Activated naive CD8-positive, alpha-beta T cell treated with anti-CD3 and anti-CD28 coated beads, Interleukin-2, amount 50 U/mL, for 24 hours (primary cell): Measurements from ENCODE around the gene AGPAT4.

Source experiments
- ATAC-seq: fragments of 150-1000 bp; cut with Tn5 transposase; one replicate; pipeline ENCODE4 v1.10.0; 2021
- DNase-seq: peaks from one replicate; pipeline ENCODE4 v3.0.0; 2021
- H3K27ac Mint-ChIP-seq: one replicate; pipeline ENCODE4 v1.8.0; 2021; ENCODE audit warnings: mild to moderate bottlenecking, mixed read lengths
- H3K27me3 Mint-ChIP-seq: one replicate; pipeline ENCODE4 v1.8.0; 2021; ENCODE audit warnings: mixed read lengths
- H3K36me3 Mint-ChIP-seq: one replicate; pipeline ENCODE4 v1.8.0; 2021; ENCODE audit warnings: low read depth, mixed read lengths
- H3K4me1 Mint-ChIP-seq: one replicate; pipeline ENCODE4 v1.8.0; 2021; ENCODE audit warnings: mixed read lengths
- H3K4me3 Mint-ChIP-seq: one replicate; pipeline ENCODE4 v1.8.0; 2021; ENCODE audit warnings: mild to moderate bottlenecking, moderate library complexity, mixed read lengths
- H3K9me3 Mint-ChIP-seq: one replicate; pipeline ENCODE4 v1.8.0; 2021; ENCODE audit warnings: mixed read lengths

Gene AGPAT4

DNA sequence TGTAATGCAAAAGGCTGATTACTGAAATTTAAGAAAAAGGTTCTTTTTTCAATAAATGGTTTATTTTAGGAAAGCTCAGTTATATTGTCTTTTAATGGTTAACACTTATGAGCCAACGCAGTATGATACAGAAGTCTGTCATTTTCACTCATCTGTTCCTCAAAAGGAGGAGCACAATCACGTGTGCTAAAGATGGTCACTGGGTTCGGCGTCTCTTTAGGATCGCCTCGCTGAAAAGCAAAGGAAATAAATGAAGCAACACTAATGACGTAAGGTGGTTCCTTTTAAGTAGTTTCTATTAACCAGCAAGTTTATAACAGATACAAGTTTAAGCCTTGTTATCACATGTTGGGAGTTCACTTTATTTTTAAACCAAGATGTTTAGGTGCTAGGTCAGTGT is 156.6 kb downstream of the AGPAT4 start:
- peaks cover 81% of the 10 kb centered on the region for H3K36me3 Mint-ChIP-seq
- no peak for DNase-seq
- ATAC-seq: no peak
- H3K4me3 Mint-ChIP-seq: no peak overlapping the region
- H3K27me3 Mint-ChIP-seq: no peaks in the 10 kb centered on the region
- H3K4me1 Mint-ChIP-seq: no peaks in the 10 kb centered on the region
- peaks cover 19% of the 10 kb centered on the region for H3K9me3 Mint-ChIP-seq
- H3K27ac Mint-ChIP-seq: no peak overlapping the region

DNA sequence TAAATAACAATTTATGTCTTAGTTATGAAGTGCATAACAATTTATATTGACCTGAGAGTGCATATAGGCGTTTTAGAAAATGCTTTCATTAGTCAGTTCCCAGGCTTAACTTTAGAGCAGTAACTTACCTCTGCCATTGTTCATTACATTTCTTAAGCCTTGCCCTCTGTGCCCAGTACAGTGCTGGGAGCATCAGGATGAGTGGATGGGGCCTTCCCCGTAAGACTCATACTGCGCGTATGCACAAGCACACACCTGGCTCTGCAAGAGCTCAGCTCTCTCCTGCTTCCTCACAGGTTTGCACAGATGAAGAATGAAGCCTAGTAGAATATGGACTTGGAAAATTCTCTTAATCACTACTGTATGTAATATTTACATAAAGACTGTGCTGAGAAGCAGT is 157.3 kb downstream of the AGPAT4 start:
- Mint-ChIP-seq H3K9me3 (peaks cover 12% of the 10 kb centered on the region), H3K36me3 (peaks cover 80% of the 10 kb centered on the region), H3K4me1 (peaks cover 2% of the 10 kb centered on the region), H3K4me3 (no peak overlapping the region), H3K27ac (no peak overlapping the region), H3K27me3 (no peaks in the 10 kb centered on the region)
- DNase-seq (no peak), ATAC-seq (no peak)

DNA sequence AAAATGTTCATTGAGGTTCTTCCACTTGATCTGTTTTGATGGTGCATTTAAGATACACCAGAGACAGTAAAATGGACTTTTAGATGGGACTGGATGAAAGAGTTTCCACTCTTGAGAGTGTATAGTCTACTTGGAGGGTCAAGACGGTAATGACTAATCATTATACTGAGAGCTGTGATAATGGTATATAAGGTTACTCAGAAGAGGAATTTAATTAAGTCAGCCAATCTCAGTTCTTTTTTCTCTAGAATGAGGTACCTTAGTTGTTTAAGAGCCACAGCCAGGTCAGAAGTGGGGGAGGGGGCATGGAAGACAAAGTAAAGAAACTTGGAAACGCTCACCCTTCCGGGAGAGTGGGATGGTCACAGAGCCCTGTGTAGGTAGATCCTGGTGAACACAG is 158.4 kb downstream of the AGPAT4 start:
- H3K27ac Mint-ChIP-seq: no peak overlapping the region
- H3K27me3 Mint-ChIP-seq: no peaks in the 10 kb centered on the region
- H3K36me3 Mint-ChIP-seq: peaks cover 75% of the 10 kb centered on the region
- ATAC-seq (no peak), DNase-seq (no peak)
- peaks cover 5% of the 10 kb centered on the region for H3K9me3 Mint-ChIP-seq
- H3K4me3 Mint-ChIP-seq: no peak overlapping the region
- peaks cover 10% of the 10 kb centered on the region for H3K4me1 Mint-ChIP-seq

DNA sequence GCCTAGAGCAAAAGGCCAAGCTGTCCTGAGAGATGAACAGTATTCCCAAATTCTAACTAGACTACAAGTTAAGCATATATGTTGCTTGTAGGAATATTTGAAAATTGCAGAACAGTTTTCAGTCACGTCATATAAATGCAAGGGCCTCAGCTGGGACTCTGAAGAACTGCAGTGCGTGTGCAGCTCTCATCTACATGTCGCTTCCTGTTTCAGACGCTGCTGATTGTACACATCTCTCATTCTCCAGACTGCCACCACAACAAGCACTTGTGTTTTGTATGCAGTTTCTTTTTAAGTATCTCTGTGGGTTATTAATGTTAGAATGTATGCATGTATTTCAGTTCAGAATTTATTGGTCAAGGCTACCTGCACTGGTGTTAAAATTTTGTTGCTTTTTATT is 162.6 kb downstream of the AGPAT4 start:
- H3K36me3 Mint-ChIP-seq: peaks cover 62% of the 10 kb centered on the region
- peak; percentile 59 for ATAC-seq

DNA sequence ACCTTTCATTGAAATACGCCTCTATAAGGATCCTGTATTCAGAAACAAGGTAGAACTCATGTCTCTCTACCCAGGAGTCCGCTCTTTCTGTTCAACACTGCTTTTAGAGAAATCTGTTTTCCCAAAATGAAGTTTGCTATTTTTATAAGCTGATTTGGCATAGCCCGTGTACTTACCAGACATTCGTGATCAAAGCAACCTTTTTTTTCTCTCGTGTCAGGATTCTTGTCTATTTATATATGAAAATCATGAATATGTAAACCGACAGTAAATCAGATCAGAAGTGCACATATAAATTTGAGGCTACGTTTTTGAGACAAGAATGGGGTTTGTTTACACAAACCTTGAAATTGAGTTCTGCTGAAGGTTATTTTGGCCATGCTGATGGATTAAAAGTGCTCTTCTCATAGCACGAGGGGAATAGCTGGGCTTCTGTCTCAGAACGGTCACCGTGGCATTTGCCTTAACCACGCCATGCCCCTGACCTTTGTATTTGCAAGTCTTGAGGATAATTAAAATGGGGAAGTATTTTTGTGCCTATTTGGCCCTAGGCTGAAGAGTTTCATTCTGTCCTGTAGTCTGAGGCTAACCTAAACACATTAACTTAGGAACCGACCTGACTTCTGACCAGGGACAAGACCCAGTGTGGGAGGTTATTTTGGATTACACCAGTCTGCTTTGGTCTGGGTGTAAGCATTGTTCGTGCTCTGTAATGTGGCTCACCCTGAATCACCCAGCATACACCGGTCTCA is 163.7 kb downstream of the AGPAT4 start:
- Mint-ChIP-seq H3K27ac (no peak overlapping the region), H3K27me3 (no peaks in the 10 kb centered on the region), H3K4me3 (no peak overlapping the region), H3K9me3 (no peaks in the 10 kb centered on the region), H3K4me1 (peaks cover 14% of the 10 kb centered on the region), H3K36me3 (peaks cover 61% of the 10 kb centered on the region)
- ATAC-seq: no peak
- no peak for DNase-seq

More for the DNA sequence above, 162.6 kb downstream of the AGPAT4 start:
- H3K4me3 Mint-ChIP-seq: no peak overlapping the region
- DNase-seq: no peak
- peaks cover 13% of the 10 kb centered on the region for H3K4me1 Mint-ChIP-seq
- no peaks in the 10 kb centered on the region for H3K27me3 Mint-ChIP-seq
- H3K27ac Mint-ChIP-seq: no peak overlapping the region
- H3K9me3 Mint-ChIP-seq: no peaks in the 10 kb centered on the region

DNA sequence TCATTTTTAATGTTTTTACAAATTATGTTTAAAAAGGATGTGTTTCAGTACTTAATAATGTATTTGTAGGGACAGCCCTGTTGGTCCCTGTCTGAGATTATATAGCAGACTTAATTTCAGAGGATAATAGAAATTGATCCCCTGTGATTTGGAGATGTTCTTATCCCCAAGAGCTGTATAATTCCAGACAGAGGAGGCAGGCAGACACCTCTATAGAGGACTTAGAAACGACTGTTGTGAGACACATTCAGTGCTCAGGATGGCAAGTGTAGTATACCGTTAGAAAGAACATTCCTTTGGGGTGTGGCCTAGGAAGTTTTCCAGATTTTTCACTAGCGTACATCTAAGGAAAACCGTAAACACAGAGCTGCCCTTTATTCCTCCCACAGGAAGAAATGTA is 164.5 kb downstream of the AGPAT4 start:
- Mint-ChIP-seq H3K4me3 (no peak overlapping the region), H3K9me3 (no peaks in the 10 kb centered on the region), H3K27ac (no peak overlapping the region), H3K36me3 (peaks cover 60% of the 10 kb centered on the region), H3K27me3 (no peaks in the 10 kb centered on the region), H3K4me1 (peaks cover 14% of the 10 kb centered on the region)
- DNase-seq: no peak
- ATAC-seq: no peak

DNA sequence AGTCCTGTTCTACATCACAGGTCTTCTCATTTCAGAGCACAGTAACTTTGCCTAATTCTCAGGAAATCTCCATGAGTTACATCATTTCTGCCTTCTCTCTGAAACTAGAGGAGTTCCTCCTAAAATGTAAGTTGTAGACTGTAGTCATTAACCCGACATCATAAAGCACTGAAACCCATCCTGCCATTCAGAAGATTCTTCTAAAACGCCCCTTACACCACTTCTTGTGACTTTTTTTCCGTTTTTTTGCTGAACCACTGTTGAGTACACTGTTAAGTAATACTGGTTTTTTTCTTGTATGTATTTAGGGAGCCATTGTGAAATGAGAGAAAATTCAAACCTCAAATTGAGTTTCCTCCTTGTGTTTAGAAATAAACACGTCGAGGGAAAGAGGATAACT is 164.9 kb downstream of the AGPAT4 start:
- Mint-ChIP-seq H3K4me1 (peaks cover 14% of the 10 kb centered on the region), H3K27me3 (no peaks in the 10 kb centered on the region), H3K27ac (no peak overlapping the region), H3K4me3 (no peak overlapping the region), H3K36me3 (peaks cover 58% of the 10 kb centered on the region), H3K9me3 (no peaks in the 10 kb centered on the region)
- ATAC-seq (no peak), DNase-seq (no peak)

DNA sequence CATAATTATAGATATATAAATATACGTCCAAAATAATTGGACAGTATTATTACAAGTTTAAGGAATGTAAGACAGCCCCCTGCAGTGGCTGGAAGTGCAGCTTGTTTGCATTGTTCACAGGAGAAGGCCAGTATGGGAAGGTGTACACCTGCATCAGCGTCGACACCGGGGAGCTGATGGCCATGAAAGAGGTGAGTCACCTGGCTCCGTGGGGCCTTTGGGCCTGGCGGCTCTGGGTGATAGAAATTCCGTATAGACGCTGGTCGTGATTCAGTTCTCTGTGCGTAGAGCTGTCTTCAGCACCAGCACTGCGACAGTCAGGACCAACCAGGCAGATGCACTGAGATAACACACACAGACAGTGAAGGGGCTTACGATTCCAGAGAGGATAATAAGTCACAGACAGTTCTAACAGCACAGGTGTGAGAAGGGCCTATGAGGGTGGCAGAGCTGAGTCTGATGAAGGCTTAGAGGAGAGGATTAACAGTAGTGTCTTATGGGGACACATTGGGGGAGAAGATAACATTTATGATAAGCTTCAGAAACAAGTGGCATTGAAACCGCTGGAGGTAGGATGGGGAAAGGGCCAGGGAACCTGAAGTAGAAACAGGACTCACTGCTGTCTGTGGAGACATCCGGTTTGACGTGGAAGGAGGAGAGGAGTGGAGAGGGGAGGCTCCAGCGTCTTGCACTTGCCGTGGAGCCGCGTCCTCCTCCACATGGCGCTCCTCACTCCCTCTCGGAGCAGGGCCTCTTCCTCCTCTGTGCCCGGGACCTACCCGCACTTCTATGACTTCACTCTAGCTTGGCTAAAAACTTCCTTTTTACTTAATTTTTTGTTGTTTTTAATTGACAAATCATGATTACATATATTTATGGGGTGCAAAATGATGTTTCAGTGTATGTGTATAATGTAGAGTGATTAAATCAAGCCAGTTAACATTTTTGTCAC is 165.8 kb downstream of the AGPAT4 start:
- Mint-ChIP-seq H3K4me1 (peaks cover 14% of the 10 kb centered on the region), H3K4me3 (no peak overlapping the region), H3K9me3 (no peaks in the 10 kb centered on the region), H3K36me3 (peaks cover 60% of the 10 kb centered on the region), H3K27ac (no peak overlapping the region), H3K27me3 (no peaks in the 10 kb centered on the region)
- ATAC-seq (no peak), DNase-seq (no peak)

DNA sequence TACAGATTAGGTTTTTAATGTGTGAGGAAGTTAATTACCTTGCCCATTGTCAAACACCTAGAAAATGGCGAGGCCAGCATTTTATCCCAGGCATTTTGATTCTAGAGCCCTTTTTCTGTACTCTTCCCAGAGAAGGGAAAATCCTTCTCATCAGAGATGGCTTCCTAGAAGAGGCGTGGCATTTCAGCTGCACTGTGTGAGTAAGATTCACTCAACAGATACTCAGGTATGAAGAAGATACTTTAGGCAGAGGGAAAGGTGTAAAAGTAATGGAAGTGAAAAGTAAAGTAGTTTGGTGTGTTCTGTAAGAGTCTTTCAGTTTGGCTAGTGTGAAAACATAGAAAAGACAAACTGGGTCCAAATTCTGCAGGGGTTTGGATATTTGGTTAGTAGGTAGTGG is 168.5 kb downstream of the AGPAT4 start:
- H3K27ac Mint-ChIP-seq: peak overlapping the region; percentile 38
- DNase-seq (no peak), ATAC-seq (no peak)
- peaks cover 44% of the 10 kb centered on the region for H3K36me3 Mint-ChIP-seq
- H3K4me3 Mint-ChIP-seq: no peak overlapping the region
- no peaks in the 10 kb centered on the region for H3K9me3 Mint-ChIP-seq
- peaks cover 4% of the 10 kb centered on the region for H3K4me1 Mint-ChIP-seq
- no peaks in the 10 kb centered on the region for H3K27me3 Mint-ChIP-seq

DNA sequence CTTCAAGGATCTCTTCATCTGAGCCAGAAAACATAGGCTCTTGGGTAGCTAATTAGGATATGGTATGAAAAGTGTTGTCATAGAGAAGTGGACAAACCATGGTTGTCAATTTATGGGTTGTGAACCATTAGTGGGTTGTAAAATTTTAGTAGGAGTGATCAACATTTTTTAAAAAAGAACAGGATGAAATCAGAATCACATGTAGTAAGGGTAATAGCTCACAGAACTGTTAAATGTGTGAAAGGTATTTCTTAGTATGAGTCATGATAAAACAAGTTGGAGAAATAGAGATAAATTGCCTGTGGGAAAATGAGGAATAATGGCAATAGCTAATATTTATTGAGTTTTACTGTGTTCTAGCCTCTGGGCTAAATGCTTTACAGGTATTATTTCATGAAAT is 168.9 kb downstream of the AGPAT4 start:
- H3K4me1 Mint-ChIP-seq: peaks cover 1% of the 10 kb centered on the region
- H3K27me3 Mint-ChIP-seq: no peaks in the 10 kb centered on the region
- H3K4me3 Mint-ChIP-seq: no peak overlapping the region
- DNase-seq (no peak), ATAC-seq (no peak)
- H3K27ac Mint-ChIP-seq: no peak overlapping the region
- no peaks in the 10 kb centered on the region for H3K9me3 Mint-ChIP-seq
- H3K36me3 Mint-ChIP-seq: peaks cover 40% of the 10 kb centered on the region

DNA sequence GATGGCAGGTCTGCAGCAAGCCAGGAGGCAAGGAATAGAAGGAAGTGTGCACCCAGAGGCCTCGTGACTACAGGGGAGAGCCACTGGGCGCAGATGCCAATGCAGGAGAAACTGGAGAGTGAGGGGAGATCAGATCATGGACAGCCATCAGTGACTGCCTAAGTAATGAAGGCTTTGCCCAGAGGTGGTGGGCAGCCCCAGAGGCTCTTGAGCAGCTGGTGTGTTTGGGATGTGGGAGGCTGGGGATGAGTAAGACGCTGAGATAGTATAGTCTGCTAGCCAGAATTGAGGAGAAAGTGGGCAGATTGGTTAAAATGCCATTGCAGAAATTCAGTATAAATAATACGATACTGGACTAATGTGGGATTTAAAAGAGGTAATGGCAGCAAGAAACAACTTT is 170.4 kb downstream of the AGPAT4 start:
- no peaks in the 10 kb centered on the region for H3K27me3 Mint-ChIP-seq
- H3K27ac Mint-ChIP-seq: no peak overlapping the region
- peaks cover 1% of the 10 kb centered on the region for H3K4me1 Mint-ChIP-seq
- ATAC-seq (no peak), DNase-seq (no peak)
- peaks cover 43% of the 10 kb centered on the region for H3K36me3 Mint-ChIP-seq
- H3K9me3 Mint-ChIP-seq: no peaks in the 10 kb centered on the region
- H3K4me3 Mint-ChIP-seq: no peak overlapping the region

DNA sequence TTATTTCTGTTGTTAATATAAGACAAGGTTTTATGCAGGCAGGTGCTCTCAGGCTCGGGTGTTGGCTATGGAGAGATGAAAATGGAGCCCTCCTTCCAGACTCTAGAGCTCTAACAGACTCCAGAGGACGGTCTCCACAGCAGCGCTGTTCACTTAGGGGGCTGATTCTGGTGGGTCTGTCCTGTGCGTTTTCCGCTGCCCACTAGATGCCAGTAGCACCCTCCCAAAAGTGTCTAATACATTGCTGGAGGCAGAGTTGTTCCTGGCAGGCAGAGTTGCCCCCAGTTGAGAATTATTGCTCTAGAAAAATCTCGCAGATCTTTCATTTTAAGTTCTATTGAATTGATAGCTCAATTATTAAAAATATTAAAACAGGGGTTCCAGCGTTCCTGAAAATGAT is 172.3 kb downstream of the AGPAT4 start:
- Mint-ChIP-seq H3K36me3 (peaks cover 46% of the 10 kb centered on the region), H3K4me1 (peaks cover 1% of the 10 kb centered on the region), H3K27ac (no peak overlapping the region), H3K4me3 (no peak overlapping the region), H3K27me3 (no peaks in the 10 kb centered on the region), H3K9me3 (no peaks in the 10 kb centered on the region)
- no peak for ATAC-seq
- DNase-seq: no peak

DNA sequence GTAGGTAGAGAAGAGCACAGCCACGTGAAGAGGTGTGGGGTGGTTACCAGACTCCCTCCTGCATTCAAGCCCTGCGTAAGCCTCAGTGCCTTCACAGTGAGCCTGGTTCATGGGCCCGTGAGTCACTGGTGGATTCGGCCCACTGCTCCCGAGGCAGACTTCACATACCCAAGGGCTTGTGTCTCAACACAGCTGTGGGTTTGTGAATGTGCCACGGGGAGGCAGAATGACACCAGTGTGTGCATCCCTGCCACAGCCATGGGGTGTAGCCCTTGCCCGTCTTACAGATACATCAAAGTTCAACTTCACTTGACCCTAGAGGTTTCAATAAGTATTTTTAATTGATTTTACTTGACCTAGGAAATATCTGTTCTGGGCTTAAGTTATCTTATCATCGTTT is 173.8 kb downstream of the AGPAT4 start:
- DNase-seq (no peak), ATAC-seq (no peak)
- Mint-ChIP-seq H3K27me3 (no peaks in the 10 kb centered on the region), H3K4me3 (no peak overlapping the region), H3K4me1 (no peaks in the 10 kb centered on the region), H3K27ac (no peak overlapping the region), H3K36me3 (peaks cover 39% of the 10 kb centered on the region), H3K9me3 (no peaks in the 10 kb centered on the region)

DNA sequence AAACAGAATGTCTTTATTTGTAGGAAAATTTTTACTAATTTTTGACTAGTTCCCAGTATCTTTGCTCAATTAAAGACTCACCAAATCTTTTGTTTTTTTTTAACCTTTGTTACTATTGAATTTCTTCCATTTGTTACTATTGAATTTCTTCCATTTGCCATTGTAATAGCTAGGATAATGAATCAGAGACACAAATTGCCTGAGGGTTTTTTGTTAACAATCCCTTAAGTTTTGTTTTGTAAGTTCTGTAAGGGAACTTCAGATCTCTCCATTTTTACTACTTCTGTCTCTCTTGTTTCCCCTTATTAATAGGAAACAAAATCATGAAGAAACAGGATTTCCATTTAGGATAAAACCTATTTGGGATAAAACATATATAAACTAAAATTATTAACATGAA is 177.9 kb downstream of the AGPAT4 start:
- DNase-seq (no peak), ATAC-seq (no peak)
- Mint-ChIP-seq H3K9me3 (no peaks in the 10 kb centered on the region), H3K4me3 (no peak overlapping the region), H3K4me1 (no peaks in the 10 kb centered on the region), H3K27ac (no peak overlapping the region), H3K27me3 (no peaks in the 10 kb centered on the region), H3K36me3 (peaks cover 41% of the 10 kb centered on the region)

DNA sequence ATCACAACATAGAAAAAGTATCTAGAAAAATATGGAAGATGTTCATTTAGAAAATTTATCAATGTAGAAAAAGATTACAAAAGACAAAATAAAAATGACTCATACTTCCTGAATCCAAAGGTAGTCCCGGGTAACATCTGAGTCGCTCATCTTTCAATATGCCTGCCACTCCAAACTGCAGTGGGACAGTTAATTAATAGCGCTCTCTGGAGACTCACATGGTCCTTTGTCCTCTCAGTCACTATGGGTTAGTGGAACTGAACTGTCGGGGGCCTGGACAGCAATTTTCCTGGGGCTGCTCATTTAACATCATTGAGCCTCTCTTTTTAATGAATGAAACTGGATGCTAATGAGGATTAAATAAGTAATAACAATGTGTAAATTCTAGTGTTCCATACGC is 178.9 kb downstream of the AGPAT4 start:
- H3K4me3 Mint-ChIP-seq: no peak overlapping the region
- no peaks in the 10 kb centered on the region for H3K4me1 Mint-ChIP-seq
- H3K9me3 Mint-ChIP-seq: no peaks in the 10 kb centered on the region
- DNase-seq (no peak), ATAC-seq (no peak)
- no peak overlapping the region for H3K27ac Mint-ChIP-seq
- no peaks in the 10 kb centered on the region for H3K27me3 Mint-ChIP-seq
- peaks cover 45% of the 10 kb centered on the region for H3K36me3 Mint-ChIP-seq
